Activated CD8-positive, alpha-beta memory T cell treated with anti-CD3 and anti-CD28 coated beads for 48 hours (primary cell): Measurements from ENCODE around the gene OXSM.
A peak's percentile ranks its signal among the peaks of the same experiment; 100 is the strongest.

ENCODE experiments used
- DNase-seq, 3 experiments: peaks; one replicate each; pipeline ENCODE4 v3.0.0-alpha.2; 2020; ENCODE audit warnings: low read depth in 2 of 3, low spot score in 2 of 3

The OXSM gene

DNA sequence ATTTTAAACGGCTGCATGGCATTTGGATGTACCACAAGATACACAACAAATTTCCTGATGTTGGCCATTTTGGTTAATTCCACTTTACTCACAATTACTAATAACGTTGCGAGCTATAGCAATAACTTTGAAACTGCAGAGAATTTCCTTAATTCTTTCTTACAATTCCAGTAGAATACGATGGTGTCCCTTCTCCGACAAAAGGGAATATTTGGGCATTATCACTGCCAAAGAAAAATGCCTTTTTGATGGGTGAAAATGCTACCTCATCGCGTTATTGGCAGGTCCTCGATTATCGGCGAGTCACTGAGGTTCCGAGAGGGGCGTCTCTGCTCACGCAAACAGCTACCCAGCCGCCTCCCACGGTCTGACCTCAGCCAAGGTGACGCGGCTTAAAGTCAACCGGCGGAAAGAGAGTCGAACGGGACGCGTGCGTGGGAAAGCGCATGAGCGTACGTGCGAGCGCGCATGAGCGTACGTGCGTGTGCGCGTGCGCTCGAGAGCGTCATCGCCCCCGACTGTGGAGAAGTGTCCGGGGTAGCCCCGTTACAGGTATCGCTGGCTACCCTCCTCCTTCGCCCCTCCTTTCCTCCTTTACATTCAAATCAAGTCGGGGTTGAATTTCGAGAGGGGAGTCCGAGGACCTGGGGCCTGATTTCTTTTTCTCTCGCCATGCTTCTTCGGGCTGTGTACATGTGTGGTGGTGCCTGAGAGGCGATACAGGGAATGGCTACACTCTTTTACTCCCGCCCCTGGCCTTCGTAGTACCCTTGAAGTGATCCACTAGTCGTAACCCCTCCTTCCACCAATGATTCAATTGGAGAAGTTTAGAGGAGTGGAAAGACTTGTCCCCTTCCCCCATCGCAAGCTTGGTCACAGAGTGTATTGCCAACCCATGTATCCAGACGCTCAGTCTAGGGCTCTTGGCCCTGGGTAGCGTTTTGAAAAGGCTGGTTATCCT is at the start of gene OXSM:
OXSM (plus strand) TSS at position 495 of the 961 bp plus-strand sequence. CDS start 931 bp downstream, outside the sequence.
- peak; percentile 63 to 84 (median 79) for DNase-seq

DNA sequence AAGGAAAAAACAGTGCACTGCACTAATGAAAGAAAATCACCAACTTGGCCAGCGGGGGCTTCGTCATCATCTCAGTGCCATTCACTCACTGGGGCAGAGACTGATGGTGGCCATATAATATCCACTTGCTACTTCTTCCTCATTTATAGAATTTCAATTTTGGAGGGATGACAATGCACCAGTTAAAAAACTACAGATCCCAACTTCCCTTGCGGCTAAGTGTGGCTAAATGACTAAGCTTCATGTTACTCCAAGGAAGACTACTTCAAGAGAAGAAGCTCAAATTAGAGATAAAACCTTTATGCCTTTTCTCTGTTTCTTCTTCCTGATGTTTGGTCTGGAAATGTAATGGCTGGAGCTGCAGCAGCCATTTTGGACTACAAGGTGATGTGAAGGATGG is 45.4 kb upstream of the OXSM start:
- no peak for DNase-seq

DNA sequence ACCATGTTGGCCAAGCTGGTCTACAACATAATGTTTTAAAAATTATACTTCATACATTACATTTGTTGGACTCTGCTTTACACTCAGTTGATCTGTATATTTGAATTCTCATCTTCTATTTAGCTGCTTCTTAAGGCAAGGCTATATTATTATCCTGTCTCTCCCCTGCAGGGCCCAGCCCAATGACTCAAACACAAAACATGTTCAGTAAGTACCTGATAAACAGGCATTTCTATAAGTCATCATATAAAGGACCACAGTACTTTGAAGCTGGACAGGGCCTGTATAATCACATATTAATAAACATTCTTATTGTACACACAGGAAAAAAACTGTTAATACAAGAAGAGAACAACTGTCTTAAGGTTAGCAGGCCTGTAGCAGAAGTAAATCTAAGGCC is 42.9 kb upstream of the OXSM start:
- DNase-seq, result no peak

DNA sequence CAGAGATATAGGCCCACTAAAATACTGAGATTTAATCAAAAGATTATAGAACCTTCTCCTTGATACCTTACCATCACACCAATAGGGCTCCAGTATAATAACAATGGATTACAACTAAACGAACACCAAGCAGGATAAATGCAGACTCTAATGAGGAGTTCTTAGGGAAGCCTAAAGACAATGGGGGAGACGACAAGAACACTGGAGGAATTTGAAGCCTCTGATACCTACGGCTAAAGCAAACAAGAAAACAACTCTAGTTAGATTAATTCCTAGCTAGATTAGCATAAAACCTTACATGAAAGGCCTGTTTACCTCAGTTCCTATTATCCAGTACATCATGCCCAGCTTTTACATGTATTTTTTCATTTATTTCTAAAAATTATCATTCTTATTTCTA is 41.7 kb upstream of the OXSM start:
- no peak for DNase-seq

DNA sequence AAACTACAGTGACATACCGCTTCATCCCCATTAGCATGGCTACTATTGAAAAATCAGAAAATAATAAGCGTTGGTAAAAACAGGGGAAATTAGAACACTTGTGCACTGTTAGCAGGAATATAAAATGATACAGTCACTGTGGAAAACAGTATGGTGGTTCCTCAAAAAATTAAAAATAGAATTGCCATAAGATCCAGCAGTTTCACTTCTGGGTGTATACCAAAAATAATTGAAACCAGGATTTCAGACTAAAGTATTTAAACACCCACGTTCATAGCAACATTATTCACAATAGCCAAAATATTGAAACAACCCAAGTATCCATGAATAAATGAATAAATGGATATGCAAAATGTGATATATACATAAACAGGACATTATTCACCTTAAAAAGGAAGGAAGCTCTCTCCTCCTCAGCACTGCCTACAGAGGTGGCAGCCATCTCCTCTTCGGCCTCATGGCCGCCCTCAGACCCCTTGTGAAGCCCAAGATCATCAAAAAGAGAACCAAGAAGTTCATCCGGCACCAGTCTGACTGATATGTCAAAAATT is 40.8 kb upstream of the OXSM start:
- DNase-seq, result no peak

DNA sequence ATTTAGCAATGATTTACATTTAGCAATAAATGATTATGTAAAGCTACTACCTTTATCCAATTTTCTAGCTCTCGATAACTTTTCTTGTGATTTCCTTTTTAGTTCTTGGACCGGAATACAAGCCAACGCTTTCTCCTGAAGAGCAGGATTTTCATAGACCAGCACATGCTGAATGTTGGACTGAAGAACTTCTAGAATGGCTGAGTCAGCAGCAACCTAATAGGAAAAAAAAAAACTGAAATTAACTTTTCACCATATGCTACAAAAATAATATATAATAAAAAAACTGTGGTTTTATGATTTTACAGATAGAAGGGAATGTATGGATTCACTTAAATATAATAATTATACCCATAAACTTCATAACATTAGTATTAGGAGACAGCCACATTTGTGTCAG is 38.8 kb upstream of the OXSM start:
- no peak for DNase-seq

DNA sequence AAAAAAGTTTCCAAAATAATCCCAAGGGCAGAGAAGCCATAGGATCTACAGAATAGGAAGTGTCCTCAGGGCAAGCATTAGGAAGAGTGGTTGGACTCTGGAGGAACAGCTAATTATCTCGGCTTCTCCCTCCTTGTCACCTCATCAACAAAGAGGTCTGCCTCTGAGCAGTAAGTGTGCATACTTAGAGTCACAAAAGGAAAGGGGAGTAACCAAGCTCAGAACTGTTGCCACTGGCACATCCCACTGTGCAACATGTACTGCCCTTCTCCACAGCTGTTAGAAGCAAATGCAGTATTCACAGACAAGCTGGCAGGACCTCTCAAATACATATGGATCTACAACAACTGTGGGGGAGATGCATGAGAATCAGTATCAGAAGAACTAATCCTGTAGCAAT is 38.2 kb upstream of the OXSM start:
- no peak for DNase-seq

DNA sequence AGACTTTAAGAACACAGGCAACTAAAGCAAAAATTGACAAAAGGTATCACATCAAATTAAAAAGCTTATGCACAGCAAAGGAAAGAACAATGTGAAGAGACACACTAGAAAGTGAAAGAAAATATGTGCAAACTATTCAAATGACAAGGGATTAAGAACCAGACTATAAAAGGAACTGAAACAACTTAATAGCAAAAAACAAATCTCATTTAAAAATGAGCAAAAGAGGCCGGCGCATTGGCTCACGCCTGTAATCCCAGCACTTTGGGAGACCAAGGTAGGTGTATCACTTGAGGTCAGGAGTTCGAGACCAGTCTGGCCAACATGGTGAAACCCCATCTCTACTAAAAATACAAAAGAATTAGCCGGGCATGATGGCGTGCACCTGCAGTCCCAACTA is 21.0 kb upstream of the OXSM start:
- no peak for DNase-seq

DNA sequence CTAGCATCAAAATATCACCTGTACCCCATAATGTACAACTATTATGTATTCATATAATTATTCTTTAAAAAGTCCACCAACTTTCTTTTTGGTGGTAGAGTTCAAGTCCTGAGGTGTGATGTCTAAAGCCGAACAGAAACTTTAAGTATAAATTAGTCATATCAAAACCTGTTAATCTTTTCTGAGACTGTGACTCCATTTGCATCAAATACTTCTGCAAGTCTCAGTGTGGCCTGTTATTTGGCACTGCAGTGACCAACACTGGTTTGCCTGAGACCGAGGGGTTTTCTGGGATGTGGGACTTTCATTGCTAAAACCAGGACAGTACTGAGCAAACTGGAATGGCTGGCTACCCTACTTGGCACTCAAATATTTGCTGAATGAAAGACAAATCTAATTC is 14.0 kb upstream of the OXSM start:
- DNase-seq, result no peak

DNA sequence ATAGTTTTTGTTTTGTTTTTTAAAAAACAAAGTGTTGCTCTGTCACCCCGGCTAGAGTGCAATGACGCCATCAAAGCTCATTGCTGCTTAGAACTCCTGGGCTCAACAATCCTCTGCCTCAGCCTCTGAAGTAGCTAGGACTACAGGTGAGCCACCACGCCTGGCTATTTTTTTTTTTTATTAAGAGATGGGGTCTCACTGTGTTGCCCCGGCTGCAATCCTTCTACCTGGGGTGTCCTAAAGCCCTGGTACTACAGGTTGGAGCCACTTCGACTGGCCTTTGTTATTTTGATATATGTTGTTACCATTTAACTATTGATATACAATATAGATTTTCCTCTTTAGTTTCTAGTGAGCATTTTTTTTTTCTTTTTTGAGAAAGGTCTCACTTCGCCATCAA is 9.3 kb upstream of the OXSM start:
- DNase-seq, result no peak

DNA sequence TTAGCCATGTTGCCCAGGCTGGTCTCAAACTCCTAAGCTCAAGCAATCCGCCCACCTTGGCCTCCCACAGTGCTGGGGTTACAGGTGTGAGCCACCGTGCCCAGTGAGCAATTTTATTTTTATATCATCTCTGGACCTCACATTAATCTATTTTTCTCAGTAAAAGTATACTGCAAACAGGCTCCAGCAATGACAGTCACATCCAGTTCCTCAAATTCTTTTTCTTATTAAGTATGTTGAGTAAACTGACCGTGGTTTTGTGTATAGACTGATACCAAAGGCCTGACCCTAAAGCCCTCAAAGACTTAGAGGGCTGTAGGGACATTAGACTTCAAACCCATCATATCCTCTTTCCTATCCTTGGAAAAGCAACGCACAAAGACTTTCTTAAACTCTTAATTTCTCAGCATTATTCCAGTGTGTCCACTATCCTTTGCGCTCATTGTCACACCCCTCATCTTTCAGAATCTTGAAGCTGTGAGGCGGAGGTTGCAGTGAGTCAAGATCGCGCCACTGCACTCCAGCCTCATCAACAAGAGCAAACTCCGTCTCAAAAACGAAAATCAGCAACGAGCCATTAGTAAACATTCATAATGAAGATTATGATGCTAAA is 8.6 kb upstream of the OXSM start:
- DNase-seq, result no peak

DNA sequence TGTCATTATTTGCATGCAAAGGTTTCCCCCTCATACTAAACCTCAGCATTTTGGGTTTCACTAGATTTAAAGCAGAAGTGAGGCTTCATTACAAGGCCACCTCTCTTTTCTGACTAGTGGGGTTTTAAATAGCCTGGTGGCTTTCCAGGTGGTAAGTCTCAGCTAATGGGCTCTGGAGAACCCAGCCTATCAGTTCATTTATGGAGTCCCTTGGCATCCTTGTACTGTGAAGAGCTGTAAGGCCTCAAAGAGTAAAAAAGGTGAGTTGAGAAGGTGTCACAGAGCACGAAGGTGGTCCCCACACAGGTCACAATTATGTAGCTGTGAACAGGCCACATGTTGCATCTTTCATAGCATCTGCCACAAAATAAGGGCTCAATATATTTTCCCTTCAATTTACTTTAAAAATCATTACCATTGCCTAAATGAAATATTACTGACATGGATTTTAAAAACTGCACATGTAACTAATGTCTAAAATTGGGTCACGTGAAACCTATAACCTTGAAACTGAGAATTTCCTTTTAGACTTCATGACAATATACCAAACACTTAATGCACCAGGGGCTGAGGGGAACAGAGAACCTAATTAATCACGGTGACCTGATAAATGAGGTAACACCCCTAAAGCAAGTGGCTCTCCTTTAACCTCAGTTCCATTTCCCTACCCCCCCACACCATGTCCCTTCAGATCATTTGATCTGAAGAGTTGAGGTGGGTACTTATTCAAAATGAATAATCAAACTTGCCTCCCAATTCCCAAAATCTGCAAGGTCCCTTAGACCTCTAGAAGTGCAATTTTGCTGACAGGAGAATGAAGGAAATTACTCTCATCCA is 7.9 kb upstream of the OXSM start:
- no peak for DNase-seq

DNA sequence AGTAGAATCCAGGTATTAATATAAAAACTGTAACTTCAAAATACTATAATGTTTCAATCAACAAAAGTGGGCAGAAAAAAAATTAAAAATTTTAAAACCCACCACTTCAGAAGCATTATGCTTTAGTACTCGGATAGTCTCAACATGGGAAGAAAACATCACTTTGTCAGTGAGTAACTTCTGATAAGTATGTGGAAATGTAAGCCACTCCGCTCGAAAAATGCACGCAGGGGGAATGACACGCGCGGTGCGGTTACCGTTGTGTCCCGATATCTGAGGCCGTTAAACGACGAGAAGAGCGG is 7.3 kb upstream of the OXSM start:
- no peak for DNase-seq

DNA sequence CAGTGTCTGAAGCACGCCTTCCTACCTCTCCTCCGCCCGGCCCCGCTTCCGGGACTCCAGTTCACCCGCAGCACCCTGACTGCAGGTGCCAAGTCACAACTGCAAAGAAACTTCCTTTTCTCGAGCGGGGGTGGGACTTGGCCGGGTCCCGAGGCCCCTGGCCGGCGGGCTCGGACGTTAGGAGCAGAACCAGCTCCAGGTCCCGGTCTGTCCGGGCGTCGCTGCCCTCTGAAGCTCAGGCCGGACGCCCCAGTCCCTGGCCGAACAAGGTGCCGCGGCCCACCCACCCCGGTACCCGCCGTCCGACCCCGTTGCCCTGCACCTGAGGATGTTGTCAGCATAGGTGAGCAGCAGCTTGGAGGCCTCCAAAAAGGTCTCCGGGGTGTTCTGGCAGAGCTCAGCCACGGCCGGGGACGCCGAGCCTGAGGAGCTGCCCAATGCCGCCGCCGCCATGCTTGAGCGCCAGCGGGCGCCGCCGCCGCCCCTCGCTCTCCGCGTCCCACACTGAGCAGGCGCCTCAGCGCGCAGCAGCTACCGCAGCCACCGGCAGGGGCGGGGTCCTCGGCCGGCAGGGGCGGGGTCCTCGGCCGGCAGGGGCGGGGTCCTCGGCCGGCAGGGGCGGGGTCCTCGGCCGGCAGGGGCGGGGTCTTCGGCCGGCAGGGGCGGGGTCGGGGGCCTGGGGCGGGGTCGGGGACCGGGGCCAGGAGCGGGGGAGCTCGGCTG is 6.8 kb upstream of the OXSM start, which contains the start of gene NGLY1:
NGLY1 (minus strand) TSS at position 506 of the 723 bp plus-strand sequence; CDS start at position 453, 53 bp downstream.
- DNase-seq, result peak; percentile 54 to 71 (median 66)

DNA sequence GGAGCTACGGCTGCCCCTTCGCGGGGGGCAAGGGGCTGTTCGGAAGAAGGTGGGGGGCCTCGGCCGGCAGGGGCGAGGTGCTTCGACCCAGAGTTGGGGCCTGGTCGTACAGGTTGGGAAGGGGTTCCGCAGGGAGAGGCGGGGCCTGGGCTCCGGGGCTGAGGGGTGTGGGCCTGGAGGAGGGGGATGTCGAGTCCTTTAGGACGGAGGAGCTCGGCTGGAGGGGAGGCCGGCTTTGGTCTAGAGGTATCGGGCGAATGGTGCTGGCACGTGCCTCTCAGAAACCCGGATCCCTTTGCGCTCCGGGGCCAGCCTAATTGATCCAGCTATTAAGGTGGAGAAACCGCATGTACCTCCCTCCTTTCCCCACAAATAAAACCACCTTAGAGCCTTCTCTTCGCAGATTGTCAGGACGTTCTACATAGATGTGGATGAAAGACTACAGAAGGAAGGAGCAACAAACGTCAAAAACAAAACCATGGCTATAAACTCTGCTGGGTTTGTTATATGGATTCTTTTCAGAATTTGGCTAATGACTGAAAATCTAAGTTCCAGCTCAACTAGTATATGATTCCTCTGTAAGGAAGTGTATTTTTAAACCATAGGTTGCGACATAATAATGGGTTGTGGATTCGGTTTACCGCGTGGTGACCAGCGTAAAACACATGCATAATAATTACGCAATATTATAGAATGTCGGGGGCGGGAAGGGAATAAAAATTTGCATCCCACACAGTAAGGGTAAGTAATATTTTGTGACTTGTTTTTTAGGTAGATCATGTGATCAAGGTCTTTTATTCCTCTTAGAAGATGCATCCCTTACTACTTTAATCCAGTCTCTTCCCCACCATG is 6.0 kb upstream of the OXSM start:
- no peak for DNase-seq

DNA sequence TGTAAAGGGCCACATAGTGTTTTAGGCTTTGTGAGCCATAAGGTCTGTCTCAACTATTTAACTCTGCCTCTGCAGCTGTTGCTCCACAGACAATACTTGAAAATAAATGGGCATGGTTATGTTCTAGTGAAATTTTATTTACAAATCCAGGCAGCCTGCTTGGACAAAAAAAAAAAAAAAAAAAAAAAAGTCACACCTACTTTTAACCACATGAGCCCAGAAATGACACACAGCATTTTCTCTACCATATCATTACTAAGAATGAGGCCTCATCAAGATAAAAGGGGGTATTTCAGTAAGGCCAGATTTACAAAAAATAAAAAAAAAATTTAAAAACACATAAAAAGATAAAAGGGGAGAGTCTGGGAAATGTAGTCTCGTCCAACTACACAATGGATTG is 4.9 kb upstream of the OXSM start:
- DNase-seq, result no peak

DNA sequence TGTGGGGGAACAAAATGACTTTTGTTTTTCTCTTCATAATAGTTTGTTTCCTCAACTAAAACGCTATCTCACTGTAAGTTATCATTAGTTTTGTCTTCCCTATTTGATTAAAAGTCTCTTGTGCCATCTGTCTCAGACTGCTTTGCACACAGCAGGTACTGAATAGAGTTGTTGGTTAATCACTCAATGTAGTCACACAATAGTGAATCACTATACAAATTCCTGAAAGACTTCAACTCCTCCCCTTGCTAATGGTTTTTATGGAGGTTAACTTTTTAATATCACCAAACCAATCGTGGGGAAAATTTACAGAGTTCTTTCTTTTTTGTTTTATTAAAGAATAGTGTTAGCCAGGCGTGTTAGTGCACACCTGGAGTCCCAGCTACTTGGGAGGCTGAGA is 4.1 kb upstream of the OXSM start:
- no peak for DNase-seq

DNA sequence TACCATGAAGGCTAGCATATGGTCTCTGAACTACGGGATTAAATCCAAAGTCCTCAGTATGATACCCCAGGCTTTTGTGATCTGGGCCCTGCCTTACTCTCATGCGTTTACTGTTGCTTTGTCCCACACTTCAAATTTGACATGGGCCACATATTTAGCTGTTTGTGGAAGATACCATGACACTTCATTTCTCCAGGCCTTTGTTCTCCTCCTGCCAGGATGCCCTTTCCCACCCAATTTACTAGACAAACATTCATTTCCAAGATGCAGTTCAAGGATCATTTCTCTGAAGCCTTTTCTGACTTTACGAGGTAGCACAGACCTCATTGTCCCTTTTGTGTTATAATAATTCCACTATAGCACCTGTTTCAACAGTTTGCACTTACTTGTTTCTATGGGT is 2.2 kb upstream of the OXSM start:
- DNase-seq, result no peak

DNA sequence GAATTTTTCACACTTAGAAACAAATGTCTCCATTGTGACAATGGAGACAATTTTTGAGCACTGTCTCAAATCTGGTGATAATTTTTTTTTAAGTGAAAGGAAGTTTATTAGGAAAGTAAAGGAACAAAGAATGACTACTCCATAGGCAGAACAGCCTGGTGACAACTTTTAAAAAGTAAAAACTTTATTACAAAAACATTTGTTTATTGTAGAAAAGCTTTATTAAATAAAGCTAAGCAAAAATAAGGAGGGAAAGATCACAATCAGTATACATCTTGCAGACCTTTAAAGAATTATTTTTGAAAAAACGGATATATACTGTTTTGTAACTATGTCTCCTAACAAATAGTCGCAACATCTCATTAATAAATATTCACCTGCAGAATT is 688 bp upstream of the OXSM start:
- no peak for DNase-seq

DNA sequence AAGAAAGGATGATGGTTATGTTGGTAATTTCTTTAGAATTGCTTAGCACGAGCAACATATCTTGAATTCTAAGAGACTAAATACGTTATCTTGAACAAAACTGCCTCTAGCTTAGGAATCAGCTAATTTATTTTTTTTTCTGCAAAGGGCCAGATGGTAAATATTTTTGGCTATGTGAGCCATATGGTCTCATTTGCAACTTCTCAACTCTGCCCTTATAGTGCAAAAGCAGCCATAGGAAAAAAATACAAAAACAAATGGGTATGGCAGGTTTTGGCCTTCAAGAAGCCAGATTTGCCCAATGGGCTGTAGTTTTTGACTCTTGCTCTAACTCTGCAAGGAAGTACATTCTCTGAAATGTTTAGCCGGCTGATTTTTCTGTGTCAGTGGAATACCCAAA is 11.9 kb downstream of the OXSM start:
- DNase-seq, result no peak
